SK-N-SH treated with all-trans-retinoic acid at 6 μM for 48 hours (cell line): ENCODE data around the gene CBX5.
"Not testable (repeated sequence)": the region's sequence is repeated elsewhere in the genome, so short reads cannot be mapped to it uniquely, and the experiment has no call there.

Experiments used
- ARNTL ChIP-seq: fragments of 450-650 bp; formaldehyde crosslinking; IDR thresholded peaks from 2 replicates; pipeline ENCODE4 v1.5.0; 2020; ENCODE audit warnings: low read depth, mild to moderate bottlenecking, moderate library complexity, borderline replicate concordance
- BACH2 ChIP-seq: fragments of 250-450 bp; sonication (Bioruptor Pico); IDR thresholded peaks from 2 replicates; pipeline ENCODE4 v1.9.0; 2021; ENCODE audit warnings: mild to moderate bottlenecking, borderline replicate concordance
- CSDC2 ChIP-seq: fragments of 250-450 bp; sonication (Bioruptor Pico); IDR thresholded peaks from 2 replicates; pipeline ENCODE4 v1.5.0; 2020; ENCODE audit warnings: mild to moderate bottlenecking, moderate library complexity
- CSRNP3 ChIP-seq: fragments of 250-450 bp; sonication (Bioruptor Pico); IDR thresholded peaks from 2 replicates; pipeline ENCODE4 v1.5.1; 2021; ENCODE audit warnings: mild to moderate bottlenecking, moderate library complexity
- ESRRG ChIP-seq: fragments of 250-450 bp; sonication (Bioruptor Pico); IDR thresholded peaks from 2 replicates; pipeline ENCODE4 v1.6.1; 2021; ENCODE audit warnings: mild to moderate bottlenecking
- PPARA ChIP-seq: fragments of 250-450 bp; sonication (Bioruptor Pico); IDR thresholded peaks from 2 replicates; pipeline ENCODE4 v1.5.0; 2020; ENCODE audit warnings: mild to moderate bottlenecking, borderline replicate concordance
- RARB ChIP-seq: fragments of 250-450 bp; sonication (Bioruptor Pico); IDR thresholded peaks from 2 replicates; pipeline ENCODE4 v1.8.0; 2021; ENCODE audit warnings: mild to moderate bottlenecking, moderate library complexity
- SNAI2 ChIP-seq: fragments of 250-450 bp; sonication (Bioruptor Pico); IDR thresholded peaks from 2 replicates; pipeline ENCODE4 v1.5.0; 2020; ENCODE audit warnings: mild to moderate bottlenecking, moderate library complexity
- TCF4 ChIP-seq: fragments of 250-450 bp; sonication (Bioruptor Pico); IDR thresholded peaks from 2 replicates; pipeline ENCODE4 v1.8.0; 2021; ENCODE audit warnings: mild to moderate bottlenecking, moderate library complexity, borderline replicate concordance
- ZC3H10 ChIP-seq: fragments of 250-450 bp; sonication (Bioruptor Pico); IDR thresholded peaks from 2 replicates; pipeline ENCODE4 v1.5.1; 2021; ENCODE audit warnings: mild to moderate bottlenecking, moderate library complexity
- ZFP3 ChIP-seq: fragments of 250-450 bp; sonication (Bioruptor Pico); IDR thresholded peaks from 2 replicates; pipeline ENCODE4 v1.5.0; 2020; ENCODE audit warnings: mild to moderate bottlenecking, moderate library complexity
- ZFP30 ChIP-seq: fragments of 450-650 bp; formaldehyde crosslinking; IDR thresholded peaks from 2 replicates; pipeline ENCODE4 v1.5.0; 2022; ENCODE audit warnings: mild to moderate bottlenecking, moderate library complexity
- TF ChIP-seq, protein P1 (sequence below): fragments of 250-450 bp; sonication (Bioruptor Pico); IDR thresholded peaks from 2 replicates; pipeline ENCODE4 v1.8.0; 2020; ENCODE audit warnings: mild to moderate bottlenecking, moderate library complexity, borderline replicate concordance

- TF ChIP-seq CSDC2 (CRISPR knock-in tag); ZFP30 (CRISPR knock-in tag); ZFP3 (CRISPR knock-in tag); ZC3H10 (CRISPR knock-in tag); TCF4 (CRISPR knock-in tag); BACH2 (CRISPR knock-in tag); ARNTL (CRISPR knock-in tag); ESRRG (CRISPR knock-in tag); CSRNP3 (CRISPR knock-in tag); RARB (CRISPR knock-in tag); PPARA (CRISPR knock-in tag); SNAI2: not testable (repeated sequence)
- TF ChIP-seq, protein P1, sequence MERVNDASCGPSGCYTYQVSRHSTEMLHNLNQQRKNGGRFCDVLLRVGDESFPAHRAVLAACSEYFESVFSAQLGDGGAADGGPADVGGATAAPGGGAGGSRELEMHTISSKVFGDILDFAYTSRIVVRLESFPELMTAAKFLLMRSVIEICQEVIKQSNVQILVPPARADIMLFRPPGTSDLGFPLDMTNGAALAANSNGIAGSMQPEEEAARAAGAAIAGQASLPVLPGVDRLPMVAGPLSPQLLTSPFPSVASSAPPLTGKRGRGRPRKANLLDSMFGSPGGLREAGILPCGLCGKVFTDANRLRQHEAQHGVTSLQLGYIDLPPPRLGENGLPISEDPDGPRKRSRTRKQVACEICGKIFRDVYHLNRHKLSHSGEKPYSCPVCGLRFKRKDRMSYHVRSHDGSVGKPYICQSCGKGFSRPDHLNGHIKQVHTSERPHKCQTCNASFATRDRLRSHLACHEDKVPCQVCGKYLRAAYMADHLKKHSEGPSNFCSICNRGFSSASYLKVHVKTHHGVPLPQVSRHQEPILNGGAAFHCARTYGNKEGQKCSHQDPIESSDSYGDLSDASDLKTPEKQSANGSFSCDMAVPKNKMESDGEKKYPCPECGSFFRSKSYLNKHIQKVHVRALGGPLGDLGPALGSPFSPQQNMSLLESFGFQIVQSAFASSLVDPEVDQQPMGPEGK (CRISPR knock-in tag) = not testable (repeated sequence)
Observed at GRCh38 chr12:54185297-54185696, 94.6 kb downstream of the CBX5 start.
